Stimulated activated CD4-positive, alpha-beta T cell treated with anti-CD3 and anti-CD28 coated beads, Interleukin-2, amount 100 ng/mL, for 4 hours (primary cell): ENCODE data around the gene TMEM235.
"Not testable (repeated sequence)": the region's sequence is repeated elsewhere in the genome, so short reads cannot be mapped to it uniquely, and the experiment has no call there.

Source experiments
- DNase-seq: peaks from one replicate; pipeline ENCODE4 v3.0.0-alpha.2; 2020; ENCODE audit warnings: low read depth

TMEM235 gene

GRCh38 chr17:78219396-78220150, 11.9 kb upstream of the TMEM235 start:
- DNase-seq: no peak

GRCh38 chr17:78223061-78223460, 8.4 kb upstream of the TMEM235 start:
- DNase-seq: no peak

GRCh38 chr17:78223765-78224164, 7.7 kb upstream of the TMEM235 start:
- DNase-seq: no peak

GRCh38 chr17:78224231-78225087, 7.0 kb upstream of the TMEM235 start:
- no peak for DNase-seq

- no peak for DNase-seq
Observed at GRCh38 chr17:78225088-78225865, 6.2 kb upstream of the TMEM235 start.

GRCh38 chr17:78226055-78226758, 5.2 kb upstream of the TMEM235 start:
- DNase-seq: no peak

- no peak for DNase-seq
Observed at GRCh38 chr17:78226759-78227454, 4.5 kb upstream of the TMEM235 start.

- DNase-seq: no peak
Observed at GRCh38 chr17:78227455-78227916, 3.9 kb upstream of the TMEM235 start.

GRCh38 chr17:78228176-78228575, 3.3 kb upstream of the TMEM235 start:
- no peak for DNase-seq

- no peak for DNase-seq
Observed at GRCh38 chr17:78230252-78230962, 1.0 kb upstream of the TMEM235 start.

GRCh38 chr17:78231991-78232858, 794 bp downstream of the TMEM235 start:
- DNase-seq: no peak

- DNase-seq: no peak
Observed at GRCh38 chr17:78232859-78233173, 1.4 kb downstream of the TMEM235 start.

GRCh38 chr17:78233678-78234077, 2.2 kb downstream of the TMEM235 start:
- no peak for DNase-seq

- DNase-seq: no peak
Observed at GRCh38 chr17:78234261-78234865, 2.9 kb downstream of the TMEM235 start.

GRCh38 chr17:78235022-78235421, 3.6 kb downstream of the TMEM235 start:
- DNase-seq: not testable (repeated sequence)

- DNase-seq: no peak
Observed at GRCh38 chr17:78235885-78236284, 4.5 kb downstream of the TMEM235 start.

GRCh38 chr17:78236362-78237127, 5.1 kb downstream of the TMEM235 start:
- DNase-seq: no peak

GRCh38 chr17:78237401-78238012, 6.1 kb downstream of the TMEM235 start:
- no peak for DNase-seq
